Left renal cortex interstitium (tissue), 4 donors: ENCODE results near the gene KMT2C. TPM values are rescaled to one million over a fixed set of nuclear protein-coding genes. Genes with fewer than 3 reads are reported as not detected.
A peak's percentile ranks its signal among the peaks of the same experiment; 100 is the strongest.
"Not testable (repeated sequence)": the region's sequence is repeated elsewhere in the genome, so short reads cannot be mapped to it uniquely, and the experiment has no call there.

Experiments used
- DNase-seq, 4 donors: peaks; one replicate each; pipeline ENCODE4 v3.0.0-alpha.2; 2013; ENCODE audit warnings: low read depth in 4 of 4, low spot score in 2 of 4, missing footprints in 1 of 4
- polyA plus RNA-seq, 4 donors: library from polyadenylated mRNA; unstranded; fragments of 120-200 nt; gene quantifications; one replicate each; pipeline ENCODE4 v1.2.1, GENCODE V29; 2013; ENCODE audit not compliant: insufficient read length in 4 of 4

The KMT2C gene
- polyA plus RNA-seq, 4 donors: 27.7 to 46.5 (median 39.0) TPM

- no peak for DNase-seq
Observed at GRCh38 chr7:152406491-152406890, 29.3 kb downstream of the KMT2C start.

GRCh38 chr7:152406030-152406429 lies 29.8 kb downstream of the KMT2C start:
- DNase-seq: not testable (repeated sequence)

DNA sequence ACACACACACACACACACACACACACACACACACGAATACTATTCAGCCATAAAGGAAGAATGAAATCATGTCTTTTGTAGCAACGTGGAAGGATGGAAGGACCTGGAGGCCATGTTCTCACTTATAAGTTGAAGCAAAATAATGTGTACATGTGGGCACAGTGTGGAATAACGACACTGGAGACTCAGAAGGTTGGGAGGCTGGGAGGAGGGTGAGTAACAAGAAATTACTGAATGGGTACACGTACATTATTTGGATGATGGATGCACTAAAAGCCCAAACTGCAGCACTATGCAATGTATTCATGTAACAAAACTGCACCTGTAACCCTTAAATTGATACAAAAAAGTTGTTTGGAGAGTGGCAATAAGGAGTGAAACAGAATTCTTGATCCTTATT lies 32.1 kb downstream of the KMT2C start:
- no peak for DNase-seq

DNA sequence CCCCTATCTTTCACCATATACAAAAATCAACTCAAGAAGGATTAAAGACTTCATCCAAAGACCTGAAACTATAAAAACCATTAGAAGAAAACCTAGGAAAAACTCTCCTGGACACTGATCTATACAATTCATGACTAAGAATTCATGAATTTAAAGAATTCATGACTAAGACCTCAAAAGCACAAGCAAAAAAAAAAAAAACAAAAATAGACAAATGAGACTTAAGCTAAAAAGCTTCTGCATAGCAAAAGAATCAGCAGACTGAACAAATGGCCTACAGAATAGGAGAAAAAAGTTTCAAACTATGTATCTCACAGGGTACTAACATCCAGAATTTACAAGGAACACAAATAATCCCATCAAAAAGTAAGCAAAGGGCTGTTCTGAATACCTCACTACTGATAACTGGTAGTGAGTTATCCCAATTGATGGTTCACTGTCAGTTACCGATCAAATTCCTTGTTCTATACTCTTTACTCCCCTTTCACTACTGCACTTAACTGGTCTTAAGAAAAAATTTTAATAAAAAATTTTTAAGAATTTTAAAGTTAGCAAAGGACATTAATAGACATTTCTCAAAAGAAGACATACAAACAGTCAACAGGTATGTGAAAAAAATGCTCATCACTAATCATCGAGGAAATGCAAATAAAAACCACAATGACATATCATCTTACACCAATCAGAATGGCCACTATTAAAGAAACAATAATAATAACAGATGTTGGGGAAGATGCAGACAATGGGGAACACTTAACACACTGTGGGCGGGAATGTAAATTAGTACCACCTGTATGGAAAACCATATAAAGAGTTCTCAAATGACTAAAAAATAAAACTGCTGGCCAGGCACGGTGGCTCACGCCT lies 33.2 kb downstream of the KMT2C start:
- no peak for DNase-seq

- no peak for DNase-seq
Observed at GRCh38 chr7:152399344-152399743, 36.5 kb downstream of the KMT2C start.

- no peak for DNase-seq
Observed at GRCh38 chr7:152395112-152395511, 40.7 kb downstream of the KMT2C start.

DNA sequence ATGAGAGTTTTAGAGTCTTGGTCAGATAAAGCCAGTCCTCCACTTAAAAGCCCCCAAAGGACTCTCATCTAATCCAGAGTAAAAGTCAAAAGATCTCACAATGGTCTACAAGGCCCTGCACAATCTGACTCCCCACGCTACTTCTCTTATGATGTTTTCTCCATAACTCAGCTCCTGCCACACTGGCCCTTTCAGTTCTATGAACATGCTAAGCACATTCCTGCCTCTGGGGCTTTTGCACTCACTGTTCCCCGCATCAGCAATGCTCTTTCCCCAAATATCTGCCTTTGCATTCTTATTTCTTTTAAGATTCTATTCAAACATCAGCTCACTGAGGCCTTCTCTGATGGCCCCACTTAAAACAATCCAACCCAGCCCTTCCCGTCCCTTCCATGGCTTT lies 41.6 kb downstream of the KMT2C start:
- DNase-seq: peak in 2 of 4 donors; percentile 18 to 49

GRCh38 chr7:152392254-152392653 lies 43.5 kb downstream of the KMT2C start:
- no peak for DNase-seq

- DNase-seq: not testable (repeated sequence)
Observed at GRCh38 chr7:152386136-152386764, 49.6 kb downstream of the KMT2C start.

- DNase-seq: not testable (repeated sequence)
Observed at GRCh38 chr7:152384235-152385200, 51.3 kb downstream of the KMT2C start.

DNA sequence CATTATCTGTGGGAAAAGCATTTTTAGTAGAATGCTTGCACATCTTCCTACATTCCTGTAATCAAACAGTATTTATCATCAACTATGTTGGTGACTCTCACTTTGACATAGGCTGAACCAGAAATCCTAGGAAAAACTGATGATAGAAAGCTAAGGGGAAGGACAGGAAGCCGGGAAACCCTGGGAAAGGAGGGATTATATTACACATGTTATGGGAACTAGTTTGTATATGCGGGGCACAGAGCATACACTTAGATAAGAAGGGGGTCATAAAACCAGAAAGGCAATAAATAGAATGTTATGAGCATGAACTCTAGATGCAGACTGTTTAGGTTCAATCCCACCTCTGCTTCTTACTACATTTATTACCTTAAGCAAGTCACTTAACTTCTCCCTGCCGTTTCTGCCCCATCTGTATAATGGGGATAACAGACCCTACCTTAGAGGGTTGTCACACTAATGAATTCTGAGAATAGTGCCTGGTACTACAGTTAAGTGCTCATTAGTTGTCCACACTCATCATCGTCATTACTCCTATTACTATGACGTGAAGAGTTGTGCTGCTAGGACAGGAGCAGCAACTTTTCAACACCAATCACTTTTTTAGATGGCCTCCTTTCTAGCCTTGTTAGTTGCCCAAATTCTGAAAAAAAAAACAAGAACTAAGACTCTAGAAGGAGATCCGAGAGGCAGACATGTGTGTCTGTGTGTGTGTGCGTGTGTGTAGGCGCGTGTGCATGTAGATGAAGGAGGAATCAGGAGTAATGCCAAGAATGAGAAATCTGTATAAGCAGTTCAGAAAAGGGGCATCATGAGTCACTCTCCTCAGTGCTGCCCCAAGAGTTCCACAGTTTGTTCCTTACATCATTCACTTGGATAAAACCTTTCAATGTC lies 52.2 kb downstream of the KMT2C start:
- DNase-seq: no peak

DNA sequence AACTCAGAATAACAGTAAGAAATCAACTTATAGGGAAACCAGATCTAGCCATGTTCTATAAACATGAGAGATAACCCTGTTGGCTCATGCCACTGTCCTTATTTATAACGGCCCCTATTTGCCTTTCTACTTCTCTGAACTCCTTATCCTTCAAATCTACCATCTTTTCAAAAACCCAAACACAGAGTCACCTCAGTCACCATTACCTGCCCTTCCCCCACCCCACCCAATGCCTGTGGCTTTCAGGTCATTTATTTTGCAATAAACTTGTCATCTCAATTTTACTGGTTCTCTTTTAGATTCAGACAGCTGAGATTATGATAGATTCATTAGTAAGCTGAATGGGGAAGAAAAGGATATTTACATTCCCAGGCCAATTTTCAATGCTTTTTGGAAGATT lies 53.6 kb downstream of the KMT2C start:
- no peak for DNase-seq

DNA sequence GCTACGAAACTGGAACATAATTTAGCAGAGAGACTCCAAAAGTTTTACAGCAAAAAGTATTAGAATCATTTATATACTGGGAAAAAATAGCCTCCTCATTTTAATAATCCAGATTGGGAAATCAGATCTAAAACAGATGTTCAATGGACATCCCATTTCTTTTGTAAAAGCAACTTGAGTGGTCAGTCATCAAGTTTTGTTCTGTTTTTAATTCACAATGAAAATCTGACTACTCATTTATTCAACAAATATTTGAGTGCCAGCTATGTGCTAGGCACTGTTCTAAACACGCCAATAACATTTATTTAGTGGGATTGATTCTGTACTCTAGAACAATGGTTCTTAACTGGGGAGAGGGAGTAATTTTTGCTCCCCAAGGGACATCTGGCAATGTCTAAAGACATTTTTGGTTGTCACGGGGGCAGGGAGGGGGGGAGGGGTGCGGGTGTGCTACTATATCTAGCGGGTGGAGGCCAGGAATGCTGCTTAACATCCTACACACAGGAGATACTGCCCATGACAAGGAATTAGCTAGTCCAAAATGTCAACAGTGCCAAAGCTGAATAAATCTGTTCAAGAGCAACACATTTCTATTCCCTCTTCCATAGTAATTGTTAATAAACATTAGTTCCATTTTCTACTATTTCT lies 54.7 kb downstream of the KMT2C start:
- DNase-seq: not testable (repeated sequence)

DNA sequence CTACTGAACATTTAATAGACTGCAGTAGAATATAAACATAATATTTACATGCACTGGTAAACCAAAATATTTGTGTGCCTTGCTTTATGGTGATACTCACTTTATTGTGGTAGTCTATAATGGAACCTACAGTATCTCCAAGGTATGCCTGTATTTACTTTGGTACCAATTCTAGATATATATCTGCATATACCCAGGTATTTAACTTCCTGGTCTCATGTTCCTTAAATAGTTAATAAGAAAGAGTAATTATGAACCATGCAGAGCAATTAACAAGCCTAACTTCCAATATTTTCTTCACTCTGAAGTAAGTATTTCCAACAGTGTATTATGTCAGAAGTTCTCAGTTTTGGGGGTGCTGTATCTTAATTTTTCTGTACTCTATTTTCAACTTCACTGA lies 57.3 kb downstream of the KMT2C start:
- not testable (repeated sequence) for DNase-seq

DNA sequence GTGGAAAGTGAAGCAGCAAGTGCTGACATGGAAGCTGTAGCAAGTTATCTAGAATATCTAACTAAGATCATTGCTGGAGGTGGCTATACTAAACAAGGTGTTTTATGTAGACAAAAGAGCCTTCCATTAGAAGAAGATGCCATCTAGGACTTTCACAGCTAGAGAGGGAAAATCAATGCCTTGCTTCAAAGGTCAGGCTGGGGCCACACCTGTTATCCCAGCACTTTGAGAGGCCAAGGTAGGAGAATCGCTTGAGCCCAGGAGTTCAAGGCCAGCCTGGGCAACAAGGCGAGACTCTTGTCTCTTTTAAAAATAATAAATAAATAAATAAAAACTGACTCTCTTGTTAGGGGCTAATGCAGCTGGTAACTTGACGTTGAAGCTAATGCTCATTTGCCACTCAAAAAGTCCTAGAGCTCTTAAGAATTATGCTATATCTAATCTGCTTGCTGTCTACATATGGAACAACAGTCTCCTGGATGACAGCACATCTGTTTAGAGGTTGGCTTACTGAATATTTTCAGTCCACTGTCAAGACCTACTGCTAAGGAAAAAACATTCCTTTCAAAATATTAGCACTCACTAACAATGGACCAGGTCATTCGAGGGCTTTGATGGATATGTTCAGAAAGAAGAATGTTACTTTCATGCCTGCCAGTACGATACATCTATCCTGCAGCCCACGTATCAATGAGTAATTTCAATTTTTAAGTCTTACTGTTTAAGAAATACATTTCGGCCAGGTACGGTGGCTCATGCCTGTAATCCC lies 58.9 kb downstream of the KMT2C start:
- DNase-seq: not testable (repeated sequence)

DNA sequence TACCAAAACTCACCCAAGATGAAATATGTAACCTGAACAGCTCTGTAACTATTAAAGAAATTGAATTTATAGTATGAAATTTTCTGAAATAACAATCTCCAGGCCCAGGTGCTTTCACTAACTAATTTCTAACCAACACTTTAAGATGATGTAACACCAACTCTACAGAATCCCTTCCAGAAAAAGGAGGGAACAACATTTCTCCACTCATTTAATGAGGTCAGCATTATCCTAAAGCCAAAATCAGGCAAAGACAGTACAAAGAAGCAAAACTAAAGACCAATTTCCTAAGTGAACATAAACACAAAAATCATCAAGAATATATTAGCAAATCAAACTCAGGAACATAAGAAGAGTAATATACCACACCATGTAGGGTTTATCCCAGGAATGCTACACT lies 65.5 kb downstream of the KMT2C start:
- no peak for DNase-seq

DNA sequence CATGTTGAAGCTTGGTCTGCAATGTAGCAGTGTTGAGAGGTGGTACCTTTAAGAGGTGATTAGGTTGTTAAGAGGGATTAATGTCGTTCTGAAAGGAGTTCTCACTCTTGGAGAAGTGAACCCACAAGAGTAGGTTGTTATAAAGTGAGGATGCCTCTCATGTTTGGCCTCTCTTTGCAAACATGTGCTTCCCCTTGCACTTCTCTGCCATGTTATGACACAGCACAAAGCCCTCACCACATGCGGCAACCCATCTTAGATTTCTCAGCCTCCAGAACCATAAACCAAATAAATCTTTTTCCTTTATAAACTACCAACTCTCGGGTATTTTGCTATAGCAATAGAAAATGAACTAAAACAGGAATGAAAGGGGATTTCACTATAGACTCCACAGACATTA lies 66.3 kb downstream of the KMT2C start:
- no peak for DNase-seq

DNA sequence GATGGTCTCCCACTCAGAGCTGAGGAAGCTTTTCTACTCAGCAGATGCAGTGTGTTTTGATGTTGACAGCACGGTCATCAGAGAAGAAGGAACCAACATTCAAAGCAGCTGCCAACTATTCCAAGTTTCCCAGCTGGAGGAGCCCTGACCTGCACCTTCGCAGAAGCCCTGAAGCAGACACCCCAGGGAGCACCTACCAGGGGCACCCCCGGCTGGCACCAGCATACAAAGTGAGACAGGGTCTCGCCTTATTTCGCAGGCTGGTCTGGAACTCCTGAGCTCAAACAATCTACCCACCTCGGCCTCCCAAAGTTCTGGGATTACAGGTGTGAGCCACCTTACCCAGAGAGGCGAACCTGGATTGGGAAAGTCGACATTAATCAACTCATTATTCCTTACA lies 68.6 kb downstream of the KMT2C start:
- no peak for DNase-seq

- peak in 1 of 4 donors; percentile 9 for DNase-seq
Observed at GRCh38 chr7:152366662-152367061, 69.1 kb downstream of the KMT2C start.
